Measurements from ENCODE around the gene HSBP1. TPM values are rescaled to one million over a fixed set of nuclear protein-coding genes. Genes with fewer than 3 reads are reported as not detected.

HSBP1 gene
- total RNA-seq, 2 donors from 2014 or later, result 229 to 239 TPM

- H3K36me3 ChIP-seq (ENCODE audit: control insufficient read depth, insufficient read depth, low read length), result no peaks in the 10 kb centered on the region
- peaks cover 11% of the 10 kb centered on the region for H3K4me1 ChIP-seq (ENCODE audit: control insufficient read depth, insufficient read depth, low read length)
- no peak overlapping the region for H3K27ac ChIP-seq (ENCODE audit: low read depth, low read length)
- Mint-ChIP-seq H3K27me3 (ENCODE audit: insufficient read depth) (no peaks in the 10 kb centered on the region), H3K27ac (peak overlapping the region; percentile 59), H3K4me3 (no peak overlapping the region), H3K4me1 (peaks cover 31% of the 10 kb centered on the region), H3K9me3 (peaks cover 4% of the 10 kb centered on the region), H3K36me3 (ENCODE audit: low read depth) (no peaks in the 10 kb centered on the region)
- H3K4me3 ChIP-seq (ENCODE audit: low read length), result no peak overlapping the region
- H3K9me3 ChIP-seq (ENCODE audit: control insufficient read depth, low read length), result no peaks in the 10 kb centered on the region
- peak; percentile 95 for TF ChIP-seq CTCF (conservative IDR thresholded peaks at IDR 0.05)
- H3K27me3 ChIP-seq (ENCODE audit: control insufficient read depth, insufficient read depth, low read length, poor library complexity, severe bottlenecking), result no peaks in the 10 kb centered on the region
- no peak overlapping the region for H3K9ac ChIP-seq (ENCODE audit: extremely low read depth, low read length, poor library complexity, severe bottlenecking)
- WGBS, 2 experiments (ENCODE audit: insufficient coverage in 1 of 2, insufficient read length in 1 of 2), result 46 to 55% methylated on average over 12 to 21 of the region's 21 CpGs
- DNase-seq, result peak; percentile 96
Observed at GRCh38 chr16:83826146-83826913, 18.6 kb downstream of the HSBP1 start.

GRCh38 chr16:83830091-83830768, 22.5 kb downstream of the HSBP1 start:
- H3K4me3 ChIP-seq (ENCODE audit: low read length), result no peak overlapping the region
- H3K27me3 ChIP-seq (ENCODE audit: control insufficient read depth, insufficient read depth, low read length, poor library complexity, severe bottlenecking), result no peaks in the 10 kb centered on the region
- 93 to 94% methylated on average over 20 to 33 of the region's 33 CpGs for WGBS, 2 experiments (ENCODE audit: insufficient coverage in 1 of 2, insufficient read length in 1 of 2)
- Mint-ChIP-seq H3K27me3 (ENCODE audit: insufficient read depth) (no peaks in the 10 kb centered on the region), H3K36me3 (ENCODE audit: low read depth) (peaks cover 17% of the 10 kb centered on the region), H3K4me3 (no peak overlapping the region), H3K4me1 (peaks cover 19% of the 10 kb centered on the region), H3K9me3 (peaks cover 25% of the 10 kb centered on the region), H3K27ac (no peak overlapping the region)
- peaks cover 4% of the 10 kb centered on the region for H3K4me1 ChIP-seq (ENCODE audit: control insufficient read depth, insufficient read depth, low read length)
- peak; percentile 49 for DNase-seq
- peaks cover 24% of the 10 kb centered on the region for H3K9me3 ChIP-seq (ENCODE audit: control insufficient read depth, low read length)
- H3K9ac ChIP-seq (ENCODE audit: extremely low read depth, low read length, poor library complexity, severe bottlenecking), result no peak overlapping the region
- H3K36me3 ChIP-seq (ENCODE audit: control insufficient read depth, insufficient read depth, low read length), result no peaks in the 10 kb centered on the region
- TF ChIP-seq CTCF (conservative IDR thresholded peaks at IDR 0.05), result no peak
- no peak overlapping the region for H3K27ac ChIP-seq (ENCODE audit: low read depth, low read length)

- H3K36me3 Mint-ChIP-seq (ENCODE audit: low read depth), result peaks cover 17% of the 10 kb centered on the region
- no peak for TF ChIP-seq CTCF (conservative IDR thresholded peaks at IDR 0.05)
- Histone ChIP-seq H3K4me1 (ENCODE audit: control insufficient read depth, insufficient read depth, low read length) (peaks cover under 1% of the 10 kb centered on the region), H3K4me3 (ENCODE audit: low read length) (no peak overlapping the region), H3K27me3 (ENCODE audit: control insufficient read depth, insufficient read depth, low read length, poor library complexity, severe bottlenecking) (no peaks in the 10 kb centered on the region), H3K9me3 (ENCODE audit: control insufficient read depth, low read length) (peaks cover 24% of the 10 kb centered on the region), H3K27ac (ENCODE audit: low read depth, low read length) (no peak overlapping the region), H3K9ac (ENCODE audit: extremely low read depth, low read length, poor library complexity, severe bottlenecking) (no peak overlapping the region), H3K36me3 (ENCODE audit: control insufficient read depth, insufficient read depth, low read length) (no peaks in the 10 kb centered on the region)
- H3K4me1 Mint-ChIP-seq, result peaks cover 24% of the 10 kb centered on the region
- no peak overlapping the region for H3K27ac Mint-ChIP-seq
- H3K9me3 Mint-ChIP-seq, result peaks cover 25% of the 10 kb centered on the region
- peak; percentile 35 for DNase-seq
- WGBS, 2 experiments (ENCODE audit: insufficient coverage in 1 of 2, insufficient read length in 1 of 2), result 91 to 93% methylated on average over 10 to 11 of the region's 13 CpGs
- H3K4me3 Mint-ChIP-seq, result no peak overlapping the region
- H3K27me3 Mint-ChIP-seq (ENCODE audit: insufficient read depth), result no peaks in the 10 kb centered on the region
Observed at GRCh38 chr16:83830769-83831455, 23.1 kb downstream of the HSBP1 start.

All from endodermal cell (in vitro differentiated cells).